IMR-90 (cell line): ENCODE results near the gene SLC35G6. TPM values are rescaled to one million over a fixed set of nuclear protein-coding genes. Genes with fewer than 3 reads are reported as not detected.

Source experiments
- ATAC-seq: fragments of 200-7000 bp; cut with Tn5 transposase; 2 replicates; pipeline ENCODE4 v1.9.1; 2020; ENCODE audit warnings: low read depth, mild to moderate bottlenecking, moderate library complexity
- BruUV-seq: library from RNA; stranded (reverse); fragments of 400-500 nt; replicated peaks from 2 replicates; lab custom pipeline; 2021; lab: Mats Ljungman, UMichigan
- CTCF ChIA-PET: fragments of 300-600 bp; formaldehyde crosslinking; extraction: SDS; loops from one replicate; lab custom pipeline; 2021; ENCODE audit warnings: antibody characterized with exemption; lab: Yijun Ruan, JAX
- POLR2A ChIA-PET: fragments of 300-600 bp; sonication (Branson Sonifier 250); formaldehyde crosslinking; loops from one replicate; lab custom pipeline; 2022; ENCODE audit warnings: antibody characterized with exemption; ENCODE audit not compliant: unreplicated experiment; lab: Charles Lee
- DNase-seq: peaks from one replicate; pipeline ENCODE4 v3.0.0; 2013
- H2AFZ ChIP-seq: replicated peaks from 2 replicates; pipeline ENCODE3; 2013; ENCODE audit warnings: low read length, mild to moderate bottlenecking; ENCODE audit not compliant: poor library complexity
- H2AK5ac ChIP-seq: 2 replicates; pipeline ENCODE4 v1.6.1; 2013; ENCODE audit warnings: low read depth, low read length, inconsistent platforms
- H2AK9ac ChIP-seq: replicated peaks from 2 replicates; pipeline ENCODE3; 2013; ENCODE audit warnings: mild to moderate bottlenecking, low read depth, low read length, moderate library complexity; ENCODE audit not compliant: poor library complexity
- H2BK120ac ChIP-seq: 2 replicates; pipeline ENCODE4 v1.6.1; 2013; ENCODE audit warnings: low read depth, low read length, inconsistent platforms
- H2BK15ac ChIP-seq: 3 replicates; pipeline ENCODE4 v1.6.1; 2013; ENCODE audit warnings: low read depth, low read length, inconsistent platforms
- H2BK20ac ChIP-seq: 2 replicates; pipeline ENCODE4 v1.6.1; 2013; ENCODE audit warnings: low read depth, mild to moderate bottlenecking, inconsistent platforms, low read length, moderate library complexity
- H2BK5ac ChIP-seq: 2 replicates; pipeline ENCODE4 v1.6.1; 2013; ENCODE audit warnings: mild to moderate bottlenecking, low read depth, low read length, inconsistent platforms; ENCODE audit not compliant: poor library complexity, severe bottlenecking
- H3K14ac ChIP-seq: replicated peaks from 2 replicates; pipeline ENCODE4 v1.6.1; 2013; ENCODE audit warnings: low read depth, low read length, inconsistent platforms
- H3K18ac ChIP-seq: 2 replicates; pipeline ENCODE4 v1.6.1; 2013; ENCODE audit warnings: low read depth, low read length, control low read depth
- H3K23ac ChIP-seq: 2 replicates; pipeline ENCODE4 v1.6.1; 2013; ENCODE audit warnings: low read depth, low read length, inconsistent platforms
- H3K27ac ChIP-seq: 2 replicates; pipeline ENCODE4 v1.5.1; 2013; ENCODE audit warnings: mild to moderate bottlenecking, control low read depth, low read length; ENCODE audit not compliant: insufficient read depth
- H3K27me3 ChIP-seq: 2 replicates; pipeline ENCODE4 v1.6.1; 2013; ENCODE audit warnings: low read length; ENCODE audit not compliant: control insufficient read depth, insufficient read depth
- H3K36me3 ChIP-seq: 2 replicates; pipeline ENCODE4 v1.6.1; 2013; ENCODE audit warnings: low read length, mixed read lengths; ENCODE audit not compliant: control insufficient read depth, insufficient read depth
- H3K4ac ChIP-seq: 2 replicates; pipeline ENCODE4 v1.6.1; 2013; ENCODE audit warnings: low read depth, low read length, inconsistent platforms
- H3K4me1 ChIP-seq: 2 replicates; pipeline ENCODE4 v1.6.1; 2013; ENCODE audit warnings: low read length, mixed read lengths; ENCODE audit not compliant: control insufficient read depth, insufficient read depth
- H3K4me2 ChIP-seq: 2 replicates; pipeline ENCODE4 v1.6.1; 2013; ENCODE audit warnings: low read depth, mild to moderate bottlenecking, control low read depth, low read length, moderate library complexity
- H3K4me3 ChIP-seq: 2 replicates; pipeline ENCODE4 v1.5.1; 2013; ENCODE audit warnings: low read depth, mild to moderate bottlenecking, control low read depth, low read length, moderate library complexity; ENCODE audit not compliant: insufficient read depth
- H3K56ac ChIP-seq: 2 replicates; pipeline ENCODE4 v1.6.1; 2013; ENCODE audit warnings: low read length, inconsistent platforms; ENCODE audit not compliant: insufficient read depth; ENCODE audit errors: extremely low read depth
- H3K79me1 ChIP-seq, 2 experiments: 2 replicates each; pipeline ENCODE4 v1.6.1; 2013; ENCODE audit warnings: low read length in 2 of 2, inconsistent platforms in 1 of 2, low read depth in 1 of 2
- H3K9ac ChIP-seq: 2 replicates; pipeline ENCODE4 v1.6.1; 2013; ENCODE audit warnings: low read depth, low read length, control low read depth
- H3K9me1 ChIP-seq: 2 replicates; pipeline ENCODE4 v1.6.1; 2013; ENCODE audit warnings: low read length, inconsistent platforms; ENCODE audit not compliant: insufficient read depth
- H3K9me3 ChIP-seq: 2 replicates; pipeline ENCODE4 v1.6.1; 2013; ENCODE audit warnings: low read length; ENCODE audit not compliant: control insufficient read depth, insufficient read depth
- H4K20me1 ChIP-seq: 2 replicates; pipeline ENCODE4 v1.6.1; 2013; ENCODE audit warnings: low read length, inconsistent platforms; ENCODE audit not compliant: insufficient read depth
- H4K5ac ChIP-seq: 2 replicates; pipeline ENCODE4 v1.6.1; 2013; ENCODE audit warnings: mild to moderate bottlenecking, low read depth, low read length, control low read depth
- H4K8ac ChIP-seq, 2 experiments: 2 replicates each; pipeline ENCODE4 v1.6.1; 2013; ENCODE audit warnings: low read depth in 2 of 2, low read length in 2 of 2, control low read depth in 1 of 2, inconsistent platforms in 1 of 2
- H4K91ac ChIP-seq: 2 replicates; pipeline ENCODE4 v1.6.1; 2013; ENCODE audit warnings: low read depth, low read length, inconsistent platforms; ENCODE audit not compliant: insufficient read depth
- FOS ChIP-seq: fragments of 150-350 bp; IDR thresholded peaks from 2 replicates; pipeline ENCODE4 v1.6.1; 2016; ENCODE audit warnings: low read depth, low read length
- MAZ ChIP-seq: IDR thresholded peaks from 2 replicates; pipeline ENCODE4 v1.6.1; 2012; ENCODE audit warnings: low read depth, mild to moderate bottlenecking, low read length, improper control_type of control experiment, moderate library complexity, borderline replicate concordance
- MXI1 ChIP-seq: IDR thresholded peaks from 2 replicates; pipeline ENCODE4 v1.6.1; 2012; ENCODE audit warnings: low read depth, mild to moderate bottlenecking, low read length, moderate library complexity, borderline replicate concordance
- NFE2L2 ChIP-seq: fragments of 150-350 bp; IDR thresholded peaks from 2 replicates; pipeline ENCODE4 v1.6.1; 2016; ENCODE audit warnings: low read depth, mild to moderate bottlenecking, low read length
- POLR2A ChIP-seq: IDR thresholded peaks from 2 replicates; pipeline ENCODE4 v1.6.1; 2012; ENCODE audit warnings: mild to moderate bottlenecking, low read depth, low read length
- RFX5 ChIP-seq: IDR thresholded peaks from 2 replicates; pipeline ENCODE4 v1.8.0; 2012; ENCODE audit warnings: low read depth, mild to moderate bottlenecking, low read length, moderate library complexity
- WGBS, 2 experiments: methylation state at CpG; one replicate each; pipeline versions ENCODE4 v1.1.5 to v1.1.7; 2013; ENCODE audit warnings: missing lambda C conversion rate in 2 of 2; ENCODE audit not compliant: insufficient read length in 1 of 2; ENCODE audit errors: extremely low coverage in 2 of 2; 5-methylcytosine and 5-hydroxymethylcytosine counted together
- dilution Hi-C: fragments of 300-500 bp; cut with HindIII; formaldehyde crosslinking; loops from one replicate; pipeline ENCODE4 v1.14.3; 2018; ENCODE audit warnings: low sequenced_read_pairs; ENCODE audit not compliant: unreplicated experiment
- in situ Hi-C: fragments of 300-500 bp; cut with MboI; formaldehyde crosslinking; loops from 3 replicates; pipeline ENCODE4 v1.14.3; 2019; ENCODE audit warnings: low sequenced_read_pairs, inconsistent platforms, mixed read lengths
- intact Hi-C: fragments of 100-400 bp; cut with micrococcal nuclease; formaldehyde crosslinking; loops from 2 replicates; pipeline ENCODE4 v1.10.0; 2022
- polyA plus RNA-seq, 3 experiments: library from polyadenylated mRNA; depleted of rRNA; stranded (reverse); fragments of >200 nt; gene quantifications; 2 replicates each; pipeline ENCODE4 v1.2.3, GENCODE V29; 2012; ENCODE audit warnings: low replicate concordance in 1 of 3
- total RNA-seq: library from RNA; depleted of rRNA; stranded (reverse); fragments of >200 nt; gene quantifications from 2 replicates; pipeline ENCODE4 v1.2.3, GENCODE V29; 2012
- TF ChIP-seq, protein P1 (sequence below): fragments of 150-350 bp; IDR thresholded peaks from 2 replicates; pipeline ENCODE4 v1.6.1; 2016; ENCODE audit warnings: low read depth, mild to moderate bottlenecking, low read length, moderate library complexity, borderline replicate concordance

SLC35G6 gene
- total and polyA plus RNA-seq, 2 of the 4 experiments (the other 2 are of a cell fraction) = not detected

DNA sequence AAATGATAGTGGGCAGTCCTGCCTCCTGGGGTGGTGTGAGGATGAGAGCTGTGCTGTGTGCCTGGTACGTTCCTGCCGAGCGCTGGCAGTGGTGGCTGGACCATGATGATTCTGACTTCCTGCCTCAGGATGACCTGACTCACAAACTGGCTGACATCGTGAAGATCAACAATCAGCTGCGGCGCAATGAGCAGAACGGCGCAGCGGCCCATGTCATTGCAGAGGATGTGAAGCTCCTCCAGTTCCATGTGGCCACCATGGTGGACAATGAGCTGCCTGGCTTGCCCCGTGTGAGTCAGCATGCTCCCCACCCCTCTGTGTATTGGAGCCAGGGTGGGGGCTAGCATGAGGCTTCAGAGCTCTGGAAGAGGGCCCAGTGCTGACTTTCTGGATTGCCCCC lies 16.0 kb downstream of the SLC35G6 start:
- dilution Hi-C loops (no loop called here), in situ Hi-C loops (no loop called here), intact Hi-C loops (no loop called here)
- no peak overlapping the region for H3K14ac ChIP-seq
- no peaks in the 10 kb centered on the region for H3K9me3 ChIP-seq
- no peak overlapping the region for H3K4me2 ChIP-seq
- CTCF ChIA-PET = no interaction called here
- H3K27ac ChIP-seq = no peak overlapping the region
- H3K9me1 ChIP-seq = peaks cover 12% of the 10 kb centered on the region; the same call in 1 of the 2 replicates
- no peak overlapping the region for H3K18ac ChIP-seq
- 100% methylated on average over 4 of the region's 10 CpGs; no CpG with 5 or more reads in 1 of the 2 experiments for WGBS, 2 experiments
- ATAC-seq (no peak), DNase-seq (no peak)
- H2BK20ac ChIP-seq = no peak overlapping the region
- H3K56ac ChIP-seq = no peak overlapping the region
- H3K4ac ChIP-seq = no peak overlapping the region
- H2AK9ac ChIP-seq = no peak overlapping the region
- peaks cover 64% of the 10 kb centered on the region for H3K36me3 ChIP-seq
- no peak overlapping the region for H4K91ac ChIP-seq
- H3K9ac ChIP-seq = no peak overlapping the region
- TF ChIP-seq FOS = no peak
- no peak for TF ChIP-seq RFX5
- TF ChIP-seq, protein P1, sequence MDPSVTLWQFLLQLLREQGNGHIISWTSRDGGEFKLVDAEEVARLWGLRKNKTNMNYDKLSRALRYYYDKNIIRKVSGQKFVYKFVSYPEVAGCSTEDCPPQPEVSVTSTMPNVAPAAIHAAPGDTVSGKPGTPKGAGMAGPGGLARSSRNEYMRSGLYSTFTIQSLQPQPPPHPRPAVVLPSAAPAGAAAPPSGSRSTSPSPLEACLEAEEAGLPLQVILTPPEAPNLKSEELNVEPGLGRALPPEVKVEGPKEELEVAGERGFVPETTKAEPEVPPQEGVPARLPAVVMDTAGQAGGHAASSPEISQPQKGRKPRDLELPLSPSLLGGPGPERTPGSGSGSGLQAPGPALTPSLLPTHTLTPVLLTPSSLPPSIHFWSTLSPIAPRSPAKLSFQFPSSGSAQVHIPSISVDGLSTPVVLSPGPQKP = no peak
- TF ChIP-seq POLR2A = no peak
- no peak for TF ChIP-seq MXI1
- TF ChIP-seq NFE2L2 = no peak
- no peak for TF ChIP-seq MAZ
- H4K8ac ChIP-seq = no peak overlapping the region
- H3K27me3 ChIP-seq = no peaks in the 10 kb centered on the region
- H3K79me1 ChIP-seq = peaks cover 51 to 71% of the 10 kb centered on the region in 2 experiments
- peaks cover 50% of the 10 kb centered on the region for H4K20me1 ChIP-seq
- H2AFZ ChIP-seq = no peak overlapping the region
- H3K4me3 ChIP-seq = no peak overlapping the region
- no peak overlapping the region for H4K5ac ChIP-seq
- H2BK5ac ChIP-seq = no peak overlapping the region
- H3K4me1 ChIP-seq = no peaks in the 10 kb centered on the region
- no peak overlapping the region for H2BK15ac ChIP-seq
- no peak overlapping the region for H3K23ac ChIP-seq
- POLR2A ChIA-PET = no interaction called here
- H2BK120ac ChIP-seq = no peak overlapping the region
- no peak overlapping the region for H2AK5ac ChIP-seq
- no TSS peak for BruUV-seq
